GM18508 (cell line): Measurements from ENCODE around the gene NBAS.
A peak's percentile ranks its signal among the peaks of the same experiment; 100 is the strongest.

ENCODE experiments used
- ATAC-seq: cut with Tn5 transposase; IDR thresholded peaks from one replicate; pipeline ENCODE4 v1.9.1; 2021; ENCODE audit warnings: moderate number of reproducible peaks; ENCODE audit not compliant: insufficient read depth, unreplicated experiment

The NBAS gene

DNA sequence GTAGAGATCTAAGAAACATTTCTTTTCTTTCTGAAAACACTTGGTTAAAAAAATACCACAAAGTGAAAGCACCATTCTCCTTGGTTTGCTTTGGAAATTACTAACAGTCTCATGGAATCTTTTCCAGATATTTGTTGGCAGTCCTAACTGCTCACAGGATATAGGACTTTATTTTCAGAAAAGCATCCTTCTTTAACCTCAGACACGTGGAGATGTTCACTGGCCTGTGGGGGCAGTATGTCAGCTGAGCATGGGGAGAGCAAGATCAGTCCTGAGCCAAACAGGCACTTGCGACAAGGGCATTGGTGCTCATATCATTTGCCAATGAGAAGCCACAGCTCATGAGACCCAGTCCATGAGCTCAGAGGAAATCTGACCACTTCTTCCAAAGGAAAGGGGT lies 371.9 kb downstream of the NBAS start:
- no peak for ATAC-seq

DNA sequence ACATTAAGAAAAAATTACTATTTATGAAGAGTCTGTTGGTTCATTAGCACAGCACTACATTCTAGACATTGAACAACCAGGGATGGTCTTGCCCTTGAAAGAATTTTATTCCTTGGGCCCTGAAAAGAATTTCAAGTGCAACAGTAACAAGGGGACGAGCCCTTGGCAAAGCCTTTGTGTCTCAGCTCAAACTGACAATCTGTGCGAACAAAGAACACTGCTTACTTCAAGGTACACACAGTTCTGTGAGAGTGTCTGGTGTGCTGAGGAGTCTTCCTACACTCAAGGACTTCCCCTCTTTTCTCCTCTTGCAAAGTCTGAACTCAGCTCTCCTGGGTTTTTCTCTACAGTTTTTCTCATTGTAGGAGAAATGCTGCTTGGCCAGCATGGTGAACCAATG lies 373.4 kb downstream of the NBAS start:
- ATAC-seq: no peak

DNA sequence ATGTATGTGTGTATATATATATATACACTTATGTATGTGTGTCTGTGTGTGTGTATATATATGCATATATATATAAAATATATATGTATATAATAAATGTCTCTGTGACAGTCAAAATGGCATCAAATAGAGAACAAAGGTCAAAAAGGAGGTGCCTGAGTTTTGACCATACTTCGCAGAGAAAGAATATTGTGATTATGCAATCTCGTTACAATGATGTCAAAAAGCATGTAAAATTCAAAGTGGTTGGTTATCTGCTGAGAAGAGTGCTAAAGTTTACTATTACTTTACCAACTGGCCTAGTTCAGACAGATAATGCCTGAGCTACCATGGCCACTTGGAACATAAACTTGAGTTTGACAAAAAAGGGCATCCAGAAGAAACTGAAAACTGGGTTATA lies 375.0 kb downstream of the NBAS start:
- ATAC-seq: no peak

DNA sequence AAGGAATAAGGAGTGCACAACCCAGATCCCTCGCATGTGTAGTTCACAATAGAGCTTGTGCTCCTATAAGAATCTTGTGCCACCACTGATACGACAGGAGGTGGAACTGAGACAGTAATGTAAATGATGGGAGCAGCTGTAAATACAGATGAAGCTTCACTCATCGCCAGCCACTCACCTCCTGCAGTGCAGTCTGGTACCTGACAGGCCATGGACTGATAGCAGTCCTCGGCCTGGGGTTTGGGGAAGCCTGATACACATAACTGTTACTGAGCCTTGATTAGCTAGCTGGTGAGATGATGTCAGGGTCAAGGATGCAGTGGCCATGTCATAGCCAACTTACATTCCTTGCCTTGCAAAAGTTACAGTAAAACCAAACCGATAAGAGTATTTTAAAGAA lies 376.6 kb downstream of the NBAS start:
- no peak for ATAC-seq

DNA sequence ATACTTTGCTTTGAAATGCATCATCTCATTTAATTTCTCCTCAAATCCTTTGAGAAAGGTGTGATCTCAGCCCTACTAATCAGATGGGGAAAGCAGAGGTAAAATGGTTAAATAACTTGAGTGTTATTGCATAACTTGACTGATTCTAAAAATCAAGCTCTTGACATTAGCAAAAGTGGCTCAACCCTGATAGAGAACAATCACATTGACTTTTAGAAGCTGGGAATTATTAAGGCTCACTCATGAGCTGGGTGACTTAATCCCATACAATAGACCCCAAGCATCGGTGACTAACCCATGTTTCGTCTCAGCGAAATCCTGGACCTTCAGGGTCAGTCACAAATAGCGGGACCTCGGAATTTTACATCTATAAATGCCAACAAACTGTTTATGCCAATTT lies 378.9 kb downstream of the NBAS start:
- ATAC-seq: no peak

DNA sequence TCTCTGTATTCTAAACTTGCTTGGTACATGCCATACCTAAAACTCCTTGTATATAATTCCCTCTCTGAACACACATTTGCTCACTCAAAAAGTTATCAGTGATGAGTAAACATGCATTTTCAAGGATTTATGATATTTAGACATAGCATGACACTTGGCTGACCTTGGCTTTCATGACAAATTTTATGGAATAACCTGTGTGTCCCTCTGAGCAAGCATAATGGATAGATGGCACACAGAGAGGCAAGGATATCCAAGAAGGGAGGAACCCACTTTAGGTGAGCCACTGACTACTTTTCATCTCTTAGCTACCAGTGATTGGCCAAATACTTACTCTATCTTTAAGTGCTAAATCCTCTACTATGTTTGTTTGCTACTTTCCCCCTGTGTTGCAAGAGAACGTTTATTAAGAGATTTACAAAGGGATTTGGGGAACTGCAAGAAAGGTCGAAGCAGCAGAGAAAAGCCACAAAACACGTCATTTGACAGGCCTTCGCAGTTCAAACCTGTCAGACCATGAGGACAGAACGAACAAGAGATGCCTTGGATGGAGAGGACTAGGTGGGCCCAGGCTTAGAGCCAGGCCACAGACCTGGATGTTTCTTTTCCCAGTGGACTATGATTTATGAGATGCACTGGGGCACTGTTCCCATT lies 379.9 kb downstream of the NBAS start:
- ATAC-seq: no peak

DNA sequence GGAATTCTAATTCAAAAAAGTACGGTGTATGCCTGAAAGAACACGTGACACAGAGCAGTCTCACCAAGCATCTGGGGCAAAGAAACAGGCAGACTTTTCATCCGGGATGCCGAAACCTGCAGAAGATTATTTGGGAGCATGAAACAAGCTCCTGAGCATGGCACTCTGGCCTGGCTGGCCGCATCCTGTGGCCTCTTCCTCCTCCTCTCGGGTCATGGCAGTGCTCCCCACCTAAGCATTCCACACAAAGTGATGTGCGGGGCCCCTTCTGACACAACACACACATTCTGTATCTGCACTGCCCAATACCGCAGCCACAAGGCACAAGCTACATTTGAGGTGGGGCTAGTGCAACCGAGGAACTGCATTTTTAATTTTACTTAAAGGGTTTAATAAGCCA lies 380.8 kb downstream of the NBAS start:
- ATAC-seq: no peak

DNA sequence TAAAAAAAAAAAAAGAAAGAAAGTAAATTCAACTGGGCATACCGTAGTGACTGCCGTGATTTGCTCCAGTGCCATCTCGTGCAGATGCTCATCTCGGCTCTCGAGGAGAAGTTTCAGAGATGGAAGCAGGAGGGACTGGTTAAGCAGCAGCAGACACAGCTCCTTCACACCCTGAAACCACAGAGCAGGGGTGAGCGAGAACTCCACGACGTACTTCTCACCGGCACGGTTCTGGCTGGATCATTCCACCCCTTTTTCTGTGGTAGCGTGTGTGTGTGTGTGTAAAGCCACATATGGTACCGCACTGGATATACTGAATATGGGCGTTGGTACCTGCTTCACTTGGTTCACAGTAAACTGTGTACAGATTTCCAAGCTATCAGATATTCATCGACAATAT lies 382.2 kb downstream of the NBAS start:
- no peak for ATAC-seq

DNA sequence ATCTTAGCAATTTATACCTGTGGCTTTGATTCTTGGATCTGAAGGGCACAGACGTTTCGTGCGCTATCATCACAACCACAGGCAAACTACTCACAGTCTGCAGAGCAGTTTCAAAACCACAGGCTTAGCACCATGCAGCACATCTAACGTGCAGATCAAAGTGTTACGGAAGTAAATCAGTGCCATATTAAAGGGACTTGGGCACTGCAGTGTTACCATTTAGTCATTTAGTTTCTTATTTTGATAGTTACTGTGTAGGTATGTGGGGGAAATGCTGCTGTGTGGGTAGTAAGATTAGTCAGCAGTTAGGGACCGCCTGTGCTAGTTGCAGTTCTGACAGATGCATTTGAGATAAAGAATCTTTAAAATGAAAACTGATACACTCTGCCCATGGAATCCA lies 384.0 kb downstream of the NBAS start:
- ATAC-seq: peak; percentile 99

DNA sequence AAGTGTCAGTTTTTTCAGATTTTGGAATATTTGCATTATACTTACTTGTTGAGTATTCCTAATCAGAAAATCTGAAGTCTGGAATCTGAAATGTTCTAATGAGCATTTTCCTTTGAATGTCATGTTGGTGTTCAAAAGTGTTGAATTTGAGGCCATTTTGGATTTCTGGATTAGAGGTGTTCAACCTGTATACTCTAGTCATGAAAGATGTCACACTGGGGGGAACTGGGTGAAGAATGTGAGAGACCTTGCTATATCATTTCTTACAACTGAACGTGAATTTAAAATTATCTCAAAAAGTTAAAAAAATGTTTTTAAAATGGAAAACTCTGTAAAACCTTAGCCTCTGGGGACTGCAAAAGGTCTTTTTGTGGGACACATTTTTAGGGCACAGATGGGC lies 384.5 kb downstream of the NBAS start:
- ATAC-seq: no peak

DNA sequence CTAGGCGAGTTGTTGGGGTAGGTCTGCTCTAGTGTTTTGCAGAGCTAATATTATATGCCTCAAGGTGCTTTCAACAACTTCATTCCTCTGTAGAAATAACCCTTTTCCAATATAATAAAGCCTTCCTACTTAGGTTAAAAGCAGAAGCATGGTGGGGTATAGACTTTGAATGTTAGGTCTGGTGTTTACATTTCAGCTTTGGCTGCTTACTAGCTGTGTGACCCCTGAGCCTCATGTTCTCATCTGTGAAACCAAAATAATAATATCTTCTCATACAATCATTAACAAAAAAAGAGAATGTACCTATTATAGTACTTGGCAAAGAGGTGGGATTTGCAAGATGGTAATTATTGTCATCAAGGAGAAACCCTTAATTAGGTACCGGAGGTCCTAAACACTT lies 386.6 kb downstream of the NBAS start:
- ATAC-seq: no peak

DNA sequence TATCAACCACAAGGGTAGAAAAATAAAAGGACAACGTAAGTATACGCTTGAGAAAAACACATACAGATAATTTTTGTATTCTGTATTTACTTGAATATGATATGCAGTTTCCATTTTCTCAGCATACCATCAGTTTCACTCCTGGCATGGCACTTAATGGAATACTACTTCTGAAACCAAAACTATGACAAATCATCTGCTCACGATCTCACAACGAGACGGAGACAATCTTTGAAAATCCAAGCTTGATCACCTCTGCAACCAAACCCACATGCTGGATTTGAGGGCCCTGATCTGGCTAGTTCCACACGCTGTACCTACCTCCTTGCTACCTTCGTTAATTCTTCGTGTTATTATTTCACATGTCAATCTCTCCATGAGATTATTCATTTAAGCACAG lies 387.6 kb downstream of the NBAS start:
- ATAC-seq: no peak

DNA sequence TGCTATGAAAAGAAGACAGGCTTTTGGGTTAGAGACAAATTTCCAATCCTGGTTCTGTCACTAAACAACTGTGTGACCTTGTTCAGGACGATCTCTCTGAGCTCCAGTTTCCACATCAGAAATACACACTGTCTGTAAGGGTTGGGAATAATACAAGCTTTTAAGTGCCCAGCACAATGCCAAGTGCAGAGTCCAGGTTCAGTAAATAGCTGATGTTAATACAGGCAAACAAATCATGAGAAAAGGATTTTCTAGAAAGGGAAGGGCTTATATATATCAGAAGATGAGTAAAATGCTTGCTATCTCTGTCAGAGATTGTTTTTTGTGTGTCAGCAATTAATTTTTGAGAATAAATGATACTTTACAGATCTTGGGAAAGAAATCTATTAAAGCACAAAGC lies 388.3 kb downstream of the NBAS start:
- no peak for ATAC-seq

DNA sequence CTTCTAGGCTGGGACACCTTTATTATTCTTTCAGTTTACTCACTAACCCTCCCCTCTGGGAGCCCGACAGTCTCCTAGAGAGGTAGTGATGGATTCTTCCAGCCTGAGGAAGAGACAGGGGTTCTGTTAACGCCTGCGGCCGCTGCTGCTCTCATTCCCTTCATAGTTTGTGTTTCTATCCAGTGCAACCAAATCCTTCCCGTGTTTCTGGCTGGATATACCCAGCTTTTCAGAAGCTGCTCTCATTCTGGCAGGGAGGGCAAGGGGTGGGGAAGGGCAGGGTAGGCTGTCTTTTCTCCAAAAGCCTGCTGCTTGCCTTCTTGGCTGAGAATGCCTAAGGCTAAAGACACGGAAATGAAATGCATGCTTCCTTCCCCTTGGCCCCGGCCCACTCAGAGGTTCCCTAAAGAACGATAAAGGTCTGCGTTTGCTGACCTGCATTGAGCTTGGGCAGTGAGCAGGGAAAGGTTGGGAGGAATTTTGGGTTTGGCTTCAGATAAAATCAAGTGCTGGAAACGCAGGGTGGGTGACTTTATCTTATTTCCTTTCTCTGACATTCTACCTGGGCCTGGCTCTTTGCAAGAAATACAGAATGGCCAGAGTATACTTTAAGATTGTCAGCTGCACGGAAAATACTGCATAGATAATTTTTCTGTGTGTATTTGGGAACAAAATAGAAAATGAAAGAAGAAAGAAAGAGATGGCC lies 390.9 kb downstream of the NBAS start:
- no peak for ATAC-seq

DNA sequence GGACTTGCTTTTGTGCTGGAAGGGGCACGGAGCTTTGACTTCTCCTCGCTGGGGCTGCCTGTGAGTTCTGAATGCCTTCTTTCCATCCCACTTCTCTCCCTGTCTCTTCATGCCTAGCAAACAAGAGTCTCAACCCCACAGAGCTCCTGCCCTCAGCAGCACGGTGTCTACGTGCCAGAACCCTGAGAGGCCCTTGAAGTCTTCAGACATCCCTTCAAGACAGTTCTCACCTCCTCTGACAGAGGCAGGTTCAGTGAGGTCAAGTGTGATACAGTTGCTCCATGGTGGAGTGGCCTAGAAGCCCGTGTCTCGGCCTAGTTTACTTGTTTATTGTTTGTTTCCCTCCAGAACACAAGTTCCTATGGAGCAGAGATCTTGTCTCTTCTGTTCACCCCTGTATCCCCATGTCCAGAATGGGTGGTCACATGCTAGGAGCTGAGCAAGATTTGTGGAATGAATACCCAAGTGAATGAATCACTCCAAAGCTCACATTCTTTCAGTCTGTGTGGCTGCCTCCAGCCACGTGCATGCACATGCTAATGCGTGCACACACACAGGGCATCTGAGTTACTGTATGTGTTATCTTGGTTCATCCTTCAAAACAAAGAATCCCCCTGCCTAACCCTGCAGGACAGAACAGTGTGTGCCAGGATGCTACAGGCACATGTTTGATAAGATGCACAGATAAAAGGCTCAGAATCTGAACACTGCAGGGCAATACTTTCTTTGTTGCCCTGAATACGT lies 391.6 kb downstream of the NBAS start:
- ATAC-seq: no peak

DNA sequence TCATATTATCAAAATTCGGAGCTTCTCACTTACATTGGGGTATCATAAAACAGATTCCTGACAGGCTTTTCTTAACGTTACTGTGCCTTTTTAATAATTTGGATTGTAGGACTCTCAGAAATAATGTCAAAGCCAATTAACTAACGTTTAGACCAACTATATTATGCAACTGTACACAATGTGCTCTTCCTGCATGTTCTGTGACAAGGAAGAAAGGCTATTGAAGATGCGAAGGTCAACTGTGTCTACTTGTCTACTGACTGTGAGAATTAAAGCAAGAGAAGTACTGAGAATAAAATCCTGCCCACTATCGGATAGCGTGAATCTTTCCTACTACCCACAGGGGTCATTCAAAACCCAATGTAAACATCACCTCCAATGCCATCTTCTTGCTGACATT lies 393.0 kb downstream of the NBAS start:
- no peak for ATAC-seq

DNA sequence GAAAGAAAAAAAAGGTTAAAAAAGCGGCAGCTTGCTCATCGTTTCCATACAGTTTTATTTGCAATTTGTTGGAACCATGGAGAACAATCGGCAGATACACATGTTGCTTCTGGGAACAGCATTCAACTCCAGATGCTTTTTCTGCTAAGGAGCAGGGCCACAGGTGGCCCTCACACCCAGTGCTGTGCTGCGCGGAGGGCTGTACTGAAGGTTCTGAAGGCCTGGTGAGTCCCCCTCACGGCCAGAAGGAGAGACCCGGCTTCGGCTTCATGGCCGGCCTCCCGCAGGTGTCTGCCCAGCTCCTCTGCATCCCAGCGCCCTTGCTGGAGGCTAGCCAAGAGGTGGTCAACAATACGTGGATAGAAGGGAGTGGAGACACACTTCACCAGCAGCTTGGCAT lies 394.3 kb downstream of the NBAS start:
- ATAC-seq: no peak

DNA sequence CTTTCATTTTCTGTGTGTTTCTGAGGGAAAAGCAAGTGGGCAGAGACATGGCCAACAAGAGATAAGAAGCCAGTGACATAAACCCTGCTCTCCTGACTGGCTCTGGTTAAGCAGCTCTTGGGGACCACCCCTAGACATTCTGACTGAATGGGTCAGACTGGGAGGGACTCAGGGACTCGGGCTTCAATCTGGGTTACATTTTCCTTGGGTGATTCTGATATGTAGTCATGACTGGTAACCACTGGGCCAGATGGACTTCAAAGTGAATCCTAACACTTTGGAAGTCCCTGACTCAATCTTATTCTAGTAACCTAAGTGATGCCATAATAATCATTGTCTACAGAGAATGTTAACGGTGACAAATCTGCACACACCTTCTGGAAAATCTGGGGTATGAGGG lies 397.8 kb downstream of the NBAS start:
- no peak for ATAC-seq

DNA sequence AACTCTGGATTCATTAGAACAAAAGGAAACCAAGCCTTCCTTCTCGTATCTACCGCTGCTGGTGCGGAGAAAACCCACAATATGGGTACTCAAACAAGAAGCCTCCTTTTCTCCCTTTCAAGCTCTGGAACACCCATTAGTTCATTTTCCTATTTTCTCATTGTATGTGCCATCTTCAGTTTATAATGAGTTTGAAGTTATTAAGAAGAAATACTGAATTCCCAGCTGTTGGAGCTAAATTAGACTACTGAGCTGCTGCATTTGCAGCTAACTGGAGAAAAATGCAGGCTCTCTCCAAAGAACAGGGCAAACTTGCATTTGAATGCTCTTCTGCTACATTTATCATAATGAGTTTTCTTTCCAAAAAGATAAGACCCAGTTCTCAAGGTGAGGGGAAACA lies 398.5 kb downstream of the NBAS start:
- no peak for ATAC-seq

DNA sequence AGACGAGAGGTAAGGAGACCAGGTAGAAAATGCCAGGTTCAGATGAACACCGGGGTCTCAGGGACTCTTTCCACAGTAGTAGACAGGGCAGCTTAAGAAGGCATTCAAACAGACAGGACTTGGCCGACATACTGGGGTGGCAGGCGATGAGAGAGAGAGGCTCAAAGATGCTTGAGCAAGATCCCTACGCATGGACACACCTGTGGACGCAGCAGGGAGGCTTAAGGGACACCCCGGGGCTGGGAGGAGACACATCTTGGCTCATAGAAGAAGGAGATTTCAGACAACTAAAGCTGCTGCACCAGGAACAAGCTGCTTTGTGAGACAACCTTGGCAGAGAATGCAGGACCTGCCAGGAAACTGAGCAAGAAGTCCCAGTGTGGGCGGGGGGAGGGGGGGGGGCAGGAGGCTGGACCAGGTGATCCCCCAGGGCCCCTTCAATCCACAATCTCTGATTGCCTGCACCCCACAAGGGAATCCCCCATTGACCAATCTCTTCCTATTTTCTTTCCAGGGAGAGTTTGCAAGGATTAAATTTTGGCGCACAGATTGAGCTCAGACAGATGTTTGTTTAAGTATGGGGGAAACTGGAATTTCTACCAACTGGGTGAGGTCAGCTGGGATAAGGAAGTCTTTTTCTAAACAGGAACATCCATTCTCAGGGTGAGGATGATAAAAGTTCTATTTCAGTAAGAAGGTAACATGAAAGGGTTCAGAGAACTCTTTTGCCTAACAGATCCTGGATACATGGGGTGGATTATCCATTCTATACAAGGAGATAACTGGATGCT lies 400.7 kb downstream of the NBAS start:
- ATAC-seq: no peak

DNA sequence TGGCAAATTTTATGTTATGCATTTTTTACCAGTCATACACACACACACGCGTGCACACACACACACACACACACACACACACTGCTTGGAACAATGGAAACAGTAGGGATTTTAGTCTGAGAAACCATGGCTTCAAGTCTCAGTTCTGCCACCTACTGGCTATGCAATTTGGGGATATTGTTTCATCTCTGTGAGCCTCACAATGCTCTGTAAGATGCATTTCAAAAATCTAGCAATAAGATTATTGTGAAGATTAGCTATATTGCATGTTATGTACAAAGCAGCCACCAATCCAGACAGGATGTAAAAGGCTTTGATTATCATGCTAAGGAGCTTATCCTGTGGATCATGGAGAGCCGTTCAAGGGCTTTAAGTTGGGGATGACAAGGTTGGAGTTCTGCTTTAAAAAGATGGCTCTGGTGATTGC lies 401.4 kb downstream of the NBAS start:
- ATAC-seq: no peak
